ENCODE results near the gene SEC14L1.

SEC14L1 gene

GRCh38 chr17:77163511-77164280 is 22.9 kb downstream of the SEC14L1 start:
- TF ChIP-seq, protein P1, sequence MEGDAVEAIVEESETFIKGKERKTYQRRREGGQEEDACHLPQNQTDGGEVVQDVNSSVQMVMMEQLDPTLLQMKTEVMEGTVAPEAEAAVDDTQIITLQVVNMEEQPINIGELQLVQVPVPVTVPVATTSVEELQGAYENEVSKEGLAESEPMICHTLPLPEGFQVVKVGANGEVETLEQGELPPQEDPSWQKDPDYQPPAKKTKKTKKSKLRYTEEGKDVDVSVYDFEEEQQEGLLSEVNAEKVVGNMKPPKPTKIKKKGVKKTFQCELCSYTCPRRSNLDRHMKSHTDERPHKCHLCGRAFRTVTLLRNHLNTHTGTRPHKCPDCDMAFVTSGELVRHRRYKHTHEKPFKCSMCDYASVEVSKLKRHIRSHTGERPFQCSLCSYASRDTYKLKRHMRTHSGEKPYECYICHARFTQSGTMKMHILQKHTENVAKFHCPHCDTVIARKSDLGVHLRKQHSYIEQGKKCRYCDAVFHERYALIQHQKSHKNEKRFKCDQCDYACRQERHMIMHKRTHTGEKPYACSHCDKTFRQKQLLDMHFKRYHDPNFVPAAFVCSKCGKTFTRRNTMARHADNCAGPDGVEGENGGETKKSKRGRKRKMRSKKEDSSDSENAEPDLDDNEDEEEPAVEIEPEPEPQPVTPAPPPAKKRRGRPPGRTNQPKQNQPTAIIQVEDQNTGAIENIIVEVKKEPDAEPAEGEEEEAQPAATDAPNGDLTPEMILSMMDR (IDR thresholded peaks at IDR 0.05; ENCODE audit: low read depth, low read length): no peak
- no peak for DNase-seq (ENCODE audit: low read depth in 2 of 2)

GRCh38 chr17:77164483-77165091 is 23.8 kb downstream of the SEC14L1 start:
- no peak for DNase-seq (ENCODE audit: low read depth in 2 of 2)
- TF ChIP-seq, protein P1 (IDR thresholded peaks at IDR 0.05; ENCODE audit: low read depth, low read length): no peak
- no peak overlapping the region for H3K4me3 ChIP-seq (replicated peaks in 1 of 2; ENCODE audit: low read depth in 2 of 2, low read length in 2 of 2)

More at GRCh38 chr17:77163511-77164280, 22.9 kb downstream of the SEC14L1 start:
- H3K4me3 ChIP-seq (replicated peaks in 1 of 2; ENCODE audit: low read depth in 2 of 2, low read length in 2 of 2): no peak overlapping the region

DNA sequence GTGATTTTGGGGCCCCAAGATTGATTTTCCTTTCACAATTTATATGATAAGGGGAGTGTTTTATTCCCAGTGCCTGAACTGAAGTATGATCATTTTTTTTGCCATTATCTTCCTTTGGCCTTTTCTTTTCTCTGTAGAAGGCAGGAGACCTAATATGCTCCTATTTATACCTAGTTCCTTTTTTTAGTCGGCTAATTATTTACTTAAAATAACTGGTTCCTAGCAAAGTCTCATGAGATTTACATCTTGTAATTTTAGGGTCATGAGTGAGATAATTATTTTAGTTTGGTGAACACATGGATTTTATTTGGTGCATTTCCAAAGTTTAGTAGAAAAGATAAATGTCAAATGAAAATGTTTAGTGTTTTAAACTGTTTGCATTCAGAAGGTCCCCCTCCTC is 24.8 kb downstream of the SEC14L1 start:
- no peak overlapping the region for H3K4me3 ChIP-seq (replicated peaks in 1 of 2; ENCODE audit: low read depth in 2 of 2, low read length in 2 of 2)
- DNase-seq (ENCODE audit: low read depth in 2 of 2): no peak
- TF ChIP-seq, protein P1 (IDR thresholded peaks at IDR 0.05; ENCODE audit: low read depth, low read length): no peak

DNA sequence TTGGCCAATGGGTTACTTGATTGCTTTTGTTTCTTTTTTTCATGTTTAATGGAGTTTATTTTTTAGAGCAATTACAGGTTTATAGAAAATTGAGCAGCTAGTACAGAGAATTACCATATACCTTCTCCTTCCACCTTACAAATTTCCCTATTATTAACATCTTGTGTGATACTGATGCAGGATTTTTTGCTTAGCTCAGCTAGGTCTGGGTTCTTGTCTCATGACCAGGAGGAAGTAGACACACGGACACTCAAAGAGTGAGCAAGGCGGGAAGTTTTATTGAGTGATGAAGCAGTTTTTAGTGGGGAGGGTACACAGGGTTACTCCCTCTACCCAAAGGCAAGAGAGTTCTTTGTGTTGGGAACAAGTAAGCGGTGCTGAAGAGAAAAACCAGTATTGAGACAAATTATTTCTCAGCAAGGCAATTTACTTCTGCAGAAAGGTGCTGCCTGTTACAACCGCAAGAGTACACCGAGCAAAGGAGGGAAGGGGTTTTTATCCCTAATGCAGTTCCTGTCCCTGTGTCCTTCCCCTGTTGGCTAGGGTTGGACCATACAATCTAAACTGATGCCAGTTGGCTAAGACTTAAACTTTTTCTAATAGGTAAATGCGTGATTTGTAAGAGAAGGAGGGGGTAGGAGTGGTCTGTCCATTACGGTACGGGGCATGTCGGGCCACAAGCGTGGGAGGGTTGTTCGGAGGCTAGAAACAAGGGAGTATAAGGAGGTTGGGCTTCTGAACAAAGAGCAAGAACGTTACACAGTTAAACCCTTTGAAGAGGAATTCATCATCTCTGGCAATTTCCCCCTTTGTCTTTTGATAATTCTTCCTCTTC is 26.9 kb downstream of the SEC14L1 start:
- DNase-seq (ENCODE audit: low read depth in 2 of 2): no peak
- TF ChIP-seq, protein P1 (IDR thresholded peaks at IDR 0.05; ENCODE audit: low read depth, low read length): no peak
- H3K4me3 ChIP-seq (replicated peaks in 1 of 2; ENCODE audit: low read depth in 2 of 2, low read length in 2 of 2): no peak overlapping the region

- no peak overlapping the region for H3K4me3 ChIP-seq (replicated peaks in 1 of 2; ENCODE audit: low read depth in 2 of 2, low read length in 2 of 2)
- TF ChIP-seq, protein P1 (IDR thresholded peaks at IDR 0.05; ENCODE audit: low read depth, low read length): no peak
- DNase-seq (ENCODE audit: low read depth in 2 of 2): no peak
Observed at GRCh38 chr17:77173104-77173503, 32.3 kb downstream of the SEC14L1 start.

- no peak overlapping the region for H3K4me3 ChIP-seq (replicated peaks in 1 of 2; ENCODE audit: low read depth in 2 of 2, low read length in 2 of 2)
- DNase-seq (ENCODE audit: low read depth in 2 of 2): peak in 1 of 2 donors; percentile 39
- TF ChIP-seq, protein P1 (IDR thresholded peaks at IDR 0.05; ENCODE audit: low read depth, low read length): no peak
Observed at GRCh38 chr17:77174928-77175661, 34.3 kb downstream of the SEC14L1 start.

Data from cardiac fibroblast (primary cell).